Ecto neural progenitor cell (in vitro differentiated cells): Measurements from ENCODE around the gene GPR84.
A peak's percentile ranks its signal among the peaks of the same experiment; 100 is the strongest.

Source experiments
- DNase-seq: peaks from one replicate; pipeline ENCODE4 v3.0.0-alpha.2; 2018; ENCODE audit warnings: low spot score

GPR84 gene

DNA sequence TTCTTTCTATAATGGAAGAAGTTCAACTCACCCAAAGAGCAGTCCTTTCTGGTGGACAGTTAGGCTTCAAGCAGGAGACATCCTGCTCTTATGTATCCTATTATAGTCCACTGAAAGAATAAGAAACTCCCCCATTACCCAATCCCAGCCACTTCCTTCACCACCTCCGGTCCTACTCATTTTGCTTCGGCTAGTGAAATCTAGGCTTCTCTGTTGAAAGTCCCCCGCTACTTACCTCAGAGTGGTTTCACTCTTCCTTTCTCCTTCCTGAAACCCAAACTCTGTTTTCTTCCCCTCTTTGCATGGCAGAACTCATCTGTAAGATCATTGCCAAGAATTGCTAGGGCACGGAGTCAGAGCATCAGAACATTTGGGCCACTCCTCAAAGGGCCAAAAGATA is at the start of gene GPR84:
TSS of gene GPR84 (minus strand) at position 74 of the 400 bp plus-strand sequence. CDS start 635 bp downstream, outside the sequence.
- DNase-seq = no peak

DNA sequence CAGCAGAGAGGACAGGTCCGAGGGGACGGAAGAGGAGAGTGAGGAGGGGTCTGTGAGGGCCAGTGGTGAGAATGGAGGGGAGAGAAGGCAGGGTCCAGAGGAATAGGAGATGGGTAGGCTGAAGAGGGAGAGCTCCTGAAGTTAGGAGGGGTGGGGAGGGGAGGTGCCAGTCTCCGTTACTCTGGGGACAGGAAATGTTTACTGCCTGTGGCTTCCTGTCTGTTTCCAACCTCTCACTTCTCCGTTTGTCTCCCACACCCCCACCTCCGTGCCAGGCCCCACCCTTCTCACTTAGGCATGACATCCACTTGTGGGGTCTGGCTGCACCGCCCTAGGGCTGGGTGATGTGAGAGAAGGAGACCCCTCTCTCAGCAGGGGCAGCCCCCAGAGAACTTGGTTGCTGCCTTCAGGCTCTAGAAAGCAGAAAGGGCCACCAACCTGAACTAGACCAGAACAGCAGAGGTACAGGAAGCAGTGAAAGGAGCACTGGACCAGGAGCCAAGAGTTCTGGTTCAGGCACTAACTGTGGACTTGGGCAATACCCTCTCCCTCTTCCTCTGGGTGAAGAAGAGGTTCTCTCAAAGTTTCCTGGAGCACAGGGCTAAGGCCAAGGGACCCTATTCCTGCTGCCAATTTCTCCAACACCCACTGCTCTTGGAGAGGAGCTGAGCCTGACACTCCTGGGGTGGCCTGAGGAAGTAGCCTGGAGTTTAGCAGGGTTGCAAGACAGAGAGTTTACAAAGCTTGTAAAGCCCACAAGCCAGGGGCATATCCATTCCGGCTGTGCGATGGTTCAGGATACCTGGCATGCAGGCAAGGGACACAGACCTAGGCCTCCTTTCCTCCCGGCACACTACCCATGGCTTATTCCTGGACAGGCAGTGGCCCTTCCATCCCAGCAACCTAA is 49.3 kb upstream of the GPR84 start:
- DNase-seq = peak; percentile 45

DNA sequence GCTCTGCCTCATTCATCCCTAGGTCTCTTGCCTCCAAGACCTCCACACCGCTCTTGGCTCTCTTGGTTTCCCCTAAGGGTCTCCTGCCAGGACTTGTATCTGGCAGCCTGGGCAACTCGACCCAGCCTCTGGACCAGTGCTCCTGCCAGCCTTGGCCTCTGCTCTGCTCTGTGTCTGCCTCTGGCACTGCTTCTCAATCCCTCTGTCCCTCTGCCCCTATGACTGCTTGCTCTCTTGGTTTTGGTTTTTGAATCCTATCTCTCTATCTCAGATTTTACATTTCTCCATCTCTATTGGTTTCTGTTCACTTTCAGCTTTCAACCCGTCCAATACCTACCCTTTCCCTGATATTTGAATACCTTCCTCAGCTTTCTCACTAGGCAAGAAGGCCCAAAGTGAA is 48.5 kb upstream of the GPR84 start:
- no peak for DNase-seq

DNA sequence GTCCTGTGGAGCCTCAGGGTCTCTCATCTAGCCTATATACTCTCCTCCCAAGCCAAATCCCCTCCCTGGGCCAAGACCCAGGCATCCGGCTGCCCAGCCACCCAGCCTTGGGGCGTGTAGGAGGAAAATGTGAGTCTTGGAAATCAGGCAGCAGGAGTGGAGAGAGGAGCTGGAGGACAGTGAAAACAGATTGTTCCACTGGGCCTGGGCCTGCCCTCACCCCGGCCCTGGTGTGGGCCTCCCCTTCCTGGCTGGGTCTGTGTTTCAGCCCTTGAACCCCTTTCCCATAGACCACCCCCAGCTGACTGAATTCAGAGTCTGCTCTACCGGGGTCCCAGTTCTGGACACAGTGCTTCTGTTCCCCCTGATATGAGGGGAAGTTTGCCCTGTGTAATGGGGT is 48.1 kb upstream of the GPR84 start:
- no peak for DNase-seq

DNA sequence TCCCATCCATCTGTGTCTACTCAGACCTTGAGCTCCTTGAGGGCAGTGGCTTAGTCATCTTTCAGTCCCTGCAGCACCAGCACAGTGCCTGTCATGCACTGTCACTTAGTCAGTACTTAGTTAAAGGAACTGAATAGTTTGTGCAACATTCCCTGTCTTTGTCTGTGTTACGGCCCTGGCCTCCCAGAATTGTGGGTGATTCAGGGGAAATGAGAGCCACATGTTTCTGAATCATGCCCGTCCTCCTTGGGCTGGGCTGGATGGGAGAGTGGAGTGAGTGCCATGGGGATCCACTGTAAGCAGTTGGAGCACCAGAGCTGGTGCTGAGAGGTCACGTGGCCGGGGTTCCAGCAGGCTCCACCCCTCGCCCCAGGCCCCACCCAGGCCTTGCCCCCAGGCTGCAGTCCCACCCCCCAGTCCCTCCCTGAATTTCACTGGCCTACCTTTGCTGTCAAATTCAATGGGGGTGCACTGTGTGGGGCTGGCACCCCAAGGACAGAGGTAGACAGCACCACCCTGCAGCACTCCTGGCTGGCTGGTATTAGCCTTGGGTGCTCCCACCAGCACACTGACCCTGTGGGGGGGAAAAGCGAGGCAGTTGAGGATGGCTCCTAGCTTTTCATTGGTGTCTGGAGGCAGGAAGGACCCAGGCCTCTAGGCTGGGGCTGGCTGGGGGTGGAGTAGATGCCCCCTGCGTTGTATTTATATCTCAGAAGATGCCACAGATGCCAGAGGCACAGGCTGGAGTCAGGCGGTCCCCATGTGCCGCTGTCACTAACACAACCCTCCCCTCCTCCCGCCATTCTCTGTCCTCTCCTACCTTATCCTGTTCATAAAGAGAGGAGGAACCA is 47.3 kb upstream of the GPR84 start:
- DNase-seq = no peak

DNA sequence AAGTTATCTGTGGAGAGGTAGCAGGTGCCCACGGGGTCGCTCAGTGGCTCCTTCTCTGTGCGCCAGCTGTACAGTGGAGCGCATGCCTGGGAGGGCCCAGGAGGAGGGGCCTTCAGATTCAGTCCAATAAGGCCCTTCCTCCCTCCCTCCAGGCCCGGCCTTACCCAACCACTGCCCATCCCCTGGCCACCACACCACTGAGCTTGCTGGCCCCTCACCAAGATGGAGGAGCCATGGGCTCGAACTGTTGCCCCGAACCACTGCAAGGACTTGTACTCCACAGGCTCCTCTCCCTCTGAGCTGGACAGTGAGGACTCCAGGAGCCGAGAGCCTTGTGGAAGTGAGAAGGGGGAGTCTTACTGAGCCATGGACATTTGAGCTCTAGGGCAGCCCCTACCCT is 45.0 kb upstream of the GPR84 start:
- DNase-seq = no peak

DNA sequence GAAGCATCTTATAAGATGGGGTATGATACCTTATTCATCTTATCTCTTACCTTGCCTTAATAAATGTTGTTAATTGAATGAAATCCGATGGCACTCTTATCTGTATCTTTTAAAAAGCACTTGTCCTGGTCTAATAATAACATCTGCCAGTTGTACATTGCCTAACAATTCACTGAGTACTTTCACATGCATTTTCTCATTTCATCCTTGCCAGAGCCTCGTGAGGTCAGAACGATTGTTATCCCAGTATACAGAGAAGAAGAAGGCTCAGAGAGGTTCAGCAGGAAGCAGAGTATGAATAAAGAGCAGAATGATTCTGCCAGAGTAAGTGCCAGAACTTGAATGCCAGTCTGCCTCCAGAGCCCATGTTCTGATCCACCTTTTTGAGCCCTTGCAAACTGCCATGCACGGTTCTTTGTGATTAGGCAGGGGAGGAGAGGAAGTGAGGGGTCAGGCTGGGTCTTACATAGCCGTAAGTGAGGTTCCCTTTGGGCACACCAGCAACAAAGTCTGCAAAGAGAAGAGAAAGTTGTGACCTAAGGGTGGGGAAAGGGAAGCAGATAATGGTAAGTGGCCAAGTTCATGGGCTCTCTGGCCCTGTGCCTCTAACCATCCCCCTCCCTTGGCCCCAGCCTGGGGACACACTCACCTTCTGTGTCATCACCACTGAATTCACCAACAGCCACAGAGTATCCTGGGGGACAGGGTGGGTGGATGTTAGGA is 43.1 kb upstream of the GPR84 start:
- DNase-seq = no peak

DNA sequence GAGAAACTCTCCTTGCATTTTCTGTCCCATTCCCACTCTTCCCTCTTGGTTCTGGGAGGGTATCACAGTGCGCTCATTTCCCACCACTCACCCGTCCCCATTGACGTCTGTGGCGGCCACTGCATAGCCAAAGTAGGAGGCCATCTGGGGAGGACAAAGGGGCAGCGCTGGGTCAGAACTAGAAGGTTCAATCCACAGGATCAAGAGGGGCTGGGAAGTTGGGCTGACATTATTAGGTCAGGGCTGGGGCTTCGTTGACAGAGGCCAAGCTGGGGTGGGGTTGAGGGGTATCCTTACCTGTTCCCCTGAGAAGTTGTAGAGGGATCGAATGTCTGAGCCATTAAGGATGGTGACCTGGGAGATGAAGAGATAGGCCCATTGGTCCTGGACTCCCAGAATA is 41.3 kb upstream of the GPR84 start:
- no peak for DNase-seq

DNA sequence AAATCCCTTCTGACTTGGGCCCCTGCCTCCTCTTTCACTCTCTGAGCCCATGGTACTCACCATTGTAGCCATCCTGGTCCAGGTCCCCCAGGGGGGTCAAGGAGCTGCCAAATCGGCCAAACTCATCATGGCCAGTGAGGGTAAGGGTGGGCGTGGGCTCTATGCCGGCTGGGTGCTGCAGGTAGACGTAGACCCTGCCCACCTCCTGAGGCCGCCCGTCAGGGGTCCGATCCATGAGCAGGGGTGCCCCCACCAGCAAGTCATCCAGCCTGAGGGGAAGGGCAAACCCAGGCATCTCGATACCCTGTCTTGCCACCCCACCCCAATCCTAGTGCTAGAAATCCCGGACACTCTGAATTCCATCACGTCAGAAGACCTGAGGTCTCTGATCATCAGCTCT is 40.8 kb upstream of the GPR84 start:
- DNase-seq = peak; percentile 44

DNA sequence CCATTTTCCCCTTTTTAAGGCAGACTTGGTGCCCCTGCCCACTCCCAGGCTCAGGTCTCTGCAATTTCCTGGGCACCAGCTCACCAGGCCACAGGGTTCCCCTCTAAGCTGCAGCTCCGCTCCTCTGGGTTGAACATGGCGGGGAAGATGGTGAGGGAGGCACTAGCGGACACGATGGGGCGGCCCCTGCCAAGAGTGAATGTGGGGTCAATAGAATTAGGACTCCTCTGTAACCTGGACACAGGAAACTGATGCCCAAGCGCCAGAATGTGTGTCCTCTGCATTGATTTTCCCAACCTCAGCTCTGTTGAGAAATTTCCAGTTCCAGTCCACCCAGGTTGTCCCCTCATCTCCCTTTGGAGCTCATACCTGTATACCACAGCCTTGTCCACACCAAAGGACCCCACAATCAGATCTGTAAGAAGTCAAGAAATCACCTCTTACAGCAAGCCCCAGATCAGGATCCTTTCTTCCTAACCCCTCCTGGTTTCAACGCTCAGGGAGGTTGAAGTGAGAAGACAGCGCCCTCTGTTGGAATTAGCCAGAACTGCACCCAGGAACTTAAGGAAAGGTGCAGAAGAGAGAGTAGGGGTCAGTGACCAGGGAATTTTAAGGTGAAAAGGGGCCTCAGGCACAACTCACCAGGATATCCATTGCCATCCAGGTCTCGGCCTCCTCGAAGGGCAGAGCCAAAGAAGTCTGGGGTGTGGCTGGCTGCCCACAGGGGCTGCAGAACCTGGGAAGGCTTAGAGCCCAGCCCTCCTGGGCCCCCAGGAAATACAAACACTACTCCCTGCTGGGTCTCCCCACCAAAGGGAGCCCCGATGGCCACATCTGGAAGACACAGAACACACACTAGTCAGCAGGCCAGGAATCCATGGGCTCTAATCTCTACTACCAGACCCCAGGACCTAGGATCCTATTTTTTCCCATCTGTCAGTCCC is 40.0 kb upstream of the GPR84 start:
- DNase-seq = peak; percentile 83

DNA sequence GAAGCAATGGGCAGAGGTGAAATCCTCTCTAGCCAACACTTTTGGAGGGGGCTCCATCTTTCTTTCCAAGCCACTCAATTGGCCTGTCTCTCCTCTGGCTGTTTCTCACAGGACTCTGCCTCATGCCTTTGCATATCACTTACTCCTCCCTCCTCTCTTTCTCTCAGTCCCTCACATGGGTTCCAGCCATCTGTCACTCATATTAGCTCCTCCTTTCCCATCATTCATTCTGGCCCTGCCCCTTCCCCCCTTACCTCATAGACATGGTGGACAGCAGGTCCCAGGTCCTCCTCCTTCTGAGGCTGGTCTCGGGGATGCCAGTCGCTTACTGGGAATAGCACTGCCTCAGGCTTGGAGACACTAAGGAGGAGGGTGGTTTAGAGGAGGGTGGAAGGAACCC is 36.8 kb upstream of the GPR84 start:
- DNase-seq = no peak

DNA sequence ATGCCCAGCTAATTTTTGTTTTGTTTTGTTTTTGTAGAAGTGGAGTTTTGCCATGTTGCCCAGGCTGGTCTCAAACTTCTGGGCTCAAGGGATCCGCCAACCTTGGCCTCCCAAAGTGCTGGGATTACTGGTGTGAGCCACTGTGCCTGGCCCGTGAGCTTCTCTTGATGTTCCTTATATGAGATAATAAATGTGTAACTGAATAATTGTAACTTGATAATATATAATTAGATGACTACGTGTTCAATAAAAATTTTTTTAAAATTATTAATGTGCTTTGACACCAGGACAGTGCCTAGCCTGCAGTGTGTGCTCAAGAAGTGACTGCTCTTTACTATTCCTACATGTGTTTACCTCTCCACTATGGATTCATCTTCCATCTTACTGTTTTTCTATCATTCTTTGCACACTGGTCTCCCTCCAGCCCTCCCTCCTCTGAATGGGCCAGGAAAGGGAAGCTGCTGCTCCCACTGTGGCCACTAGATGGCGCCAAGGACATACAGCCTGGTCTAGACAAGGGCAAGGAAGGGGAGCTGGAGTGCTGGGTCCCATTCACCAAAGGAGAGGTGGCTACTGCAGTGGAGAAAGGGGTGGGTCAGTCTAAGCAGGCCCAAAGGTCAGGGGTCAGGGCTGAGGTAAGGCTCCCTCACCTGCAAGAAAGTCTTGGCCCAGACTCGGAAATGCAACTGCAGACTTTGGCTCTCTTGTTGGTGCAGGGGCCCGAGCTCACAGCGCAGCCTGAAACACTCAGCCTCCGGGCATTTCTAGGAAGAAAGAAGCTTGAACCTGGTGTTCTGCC is 34.9 kb upstream of the GPR84 start:
- peak; percentile 95 for DNase-seq

DNA sequence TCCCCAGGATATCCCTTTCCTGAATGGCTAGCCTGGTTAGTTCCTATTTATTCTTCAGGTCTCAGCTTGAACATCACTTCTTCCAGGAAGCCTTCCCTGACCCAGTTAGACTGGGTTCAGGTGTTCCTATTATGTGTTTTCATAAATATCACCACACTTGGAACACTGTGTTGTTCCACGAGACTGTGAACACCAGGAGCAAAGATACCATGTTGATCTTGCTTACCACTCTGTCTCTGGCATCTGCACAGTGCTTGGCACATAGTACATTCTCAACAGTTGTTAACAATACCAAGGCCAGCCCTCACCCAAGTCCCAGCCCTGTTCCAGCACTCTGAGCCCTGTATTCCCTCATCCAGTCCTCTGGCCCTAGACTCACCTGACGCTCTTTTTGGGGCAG is 33.9 kb upstream of the GPR84 start:
- DNase-seq = no peak

DNA sequence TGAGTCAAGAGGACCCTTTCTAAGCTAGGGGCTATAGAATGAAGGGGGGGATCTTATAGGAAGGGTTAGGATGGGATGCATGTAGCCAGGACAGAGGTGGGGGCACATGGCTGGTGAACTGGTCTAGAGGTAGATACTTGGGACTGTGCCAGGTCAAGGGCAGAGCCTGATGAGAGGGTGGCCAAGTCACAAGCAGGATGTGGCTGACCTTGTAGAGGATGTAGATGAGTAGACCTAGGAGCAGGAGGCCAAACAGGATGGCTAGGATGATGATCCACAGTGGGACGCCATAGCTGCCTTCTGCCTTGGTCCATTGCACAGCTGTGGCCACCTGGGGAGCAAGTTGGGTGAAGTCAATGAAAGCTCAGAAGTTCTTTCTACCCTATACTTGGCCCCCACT is 32.9 kb upstream of the GPR84 start:
- no peak for DNase-seq

DNA sequence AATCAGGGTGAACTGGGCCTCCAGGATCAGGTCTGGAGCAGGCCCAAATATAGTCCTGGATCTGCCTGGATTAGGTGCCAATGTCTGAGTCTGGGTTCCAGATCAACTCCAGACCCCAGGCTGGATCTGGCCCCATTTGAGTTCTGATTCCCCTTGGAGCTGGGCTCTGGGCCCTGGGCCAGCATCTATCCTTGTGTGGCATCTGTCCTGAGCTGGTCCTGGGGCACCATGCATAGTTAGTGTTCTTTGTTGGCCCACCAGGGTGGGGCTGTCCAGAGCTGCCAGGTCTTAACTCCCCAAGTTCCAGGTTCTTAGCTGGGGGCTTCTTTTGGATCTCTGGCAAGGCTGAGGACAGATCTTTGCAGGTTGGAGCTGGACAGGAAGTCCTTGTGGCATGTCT is 31.3 kb upstream of the GPR84 start:
- no peak for DNase-seq

DNA sequence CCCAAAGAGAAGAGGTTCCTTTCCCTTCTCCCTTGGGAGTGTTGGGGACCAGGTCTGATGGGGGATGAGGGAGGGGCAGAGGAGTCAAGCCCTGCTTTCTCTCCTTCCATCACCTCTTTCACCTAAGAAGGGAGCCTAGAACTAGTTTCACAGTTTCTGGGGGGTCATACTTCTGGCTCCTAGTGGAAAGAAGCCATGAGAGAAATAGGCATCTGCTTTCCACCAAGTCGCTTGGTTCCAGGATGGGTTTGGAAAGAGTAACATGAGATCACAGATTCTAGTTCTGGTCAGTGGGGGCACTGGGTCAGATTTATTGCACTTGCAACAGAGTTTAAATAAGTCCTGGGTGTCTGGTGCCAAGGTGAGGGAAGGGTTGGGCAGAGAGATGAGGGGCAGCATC is 30.7 kb upstream of the GPR84 start:
- no peak for DNase-seq

DNA sequence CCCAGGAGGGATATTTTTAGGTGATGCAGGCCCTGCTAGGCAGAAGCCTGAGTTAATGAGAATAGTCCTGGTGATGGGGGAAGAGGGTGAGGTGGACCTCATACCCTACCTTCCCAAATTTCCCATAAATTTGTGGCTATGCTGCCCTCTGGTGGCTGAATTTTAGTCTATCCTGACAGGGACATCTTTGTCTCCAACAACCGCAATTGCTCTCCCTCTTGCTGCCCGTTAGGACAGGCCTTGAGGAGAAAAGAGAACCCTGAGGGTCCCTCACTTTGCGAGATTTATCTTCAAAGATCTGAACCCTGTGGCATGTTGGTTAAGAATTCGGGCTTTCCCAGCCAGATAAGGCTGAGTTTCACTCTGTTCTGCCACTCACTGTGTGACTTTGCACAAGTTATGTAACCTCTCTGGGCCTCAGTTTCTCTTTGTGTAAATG is 30.0 kb upstream of the GPR84 start:
- DNase-seq = peak; percentile 76

DNA sequence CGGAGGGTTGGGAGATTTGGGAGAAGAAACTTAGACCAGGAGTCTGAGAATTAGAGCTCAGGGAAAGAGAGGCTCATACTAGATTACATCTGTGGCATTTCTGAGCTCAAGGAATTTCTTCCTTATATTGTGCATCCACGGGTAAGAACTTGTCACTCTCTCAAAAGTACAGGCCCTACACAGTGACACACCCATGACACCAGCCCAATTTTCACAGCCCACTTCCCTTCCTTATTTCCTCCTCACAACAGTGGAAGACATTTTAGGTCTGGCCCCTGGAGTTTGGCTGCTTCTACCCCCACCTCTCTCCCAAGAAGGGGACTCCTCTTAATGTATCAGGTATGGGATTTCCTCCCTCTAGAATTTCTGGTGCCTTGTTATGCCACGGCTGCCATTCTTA is 29.5 kb upstream of the GPR84 start:
- no peak for DNase-seq

DNA sequence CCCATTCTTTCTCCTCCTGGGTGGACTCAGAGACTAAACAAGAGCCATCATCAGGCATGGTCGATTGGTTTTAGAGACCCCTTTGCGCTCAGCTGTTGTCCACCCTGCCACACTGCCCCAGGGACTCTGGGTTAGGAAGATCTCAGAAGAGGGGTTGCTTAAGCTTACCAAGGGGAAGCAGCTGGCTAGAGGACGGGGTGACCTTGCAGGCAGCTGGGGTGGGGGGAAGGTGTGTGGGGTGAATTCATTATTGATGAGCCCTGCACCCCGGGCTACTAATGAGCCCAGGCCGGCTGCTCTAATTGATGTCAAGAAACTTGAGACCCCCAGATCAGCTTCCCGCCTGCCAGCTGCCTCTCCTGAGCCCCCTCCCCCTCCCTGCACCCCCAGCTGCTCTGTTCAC is 28.9 kb upstream of the GPR84 start:
- DNase-seq = no peak

DNA sequence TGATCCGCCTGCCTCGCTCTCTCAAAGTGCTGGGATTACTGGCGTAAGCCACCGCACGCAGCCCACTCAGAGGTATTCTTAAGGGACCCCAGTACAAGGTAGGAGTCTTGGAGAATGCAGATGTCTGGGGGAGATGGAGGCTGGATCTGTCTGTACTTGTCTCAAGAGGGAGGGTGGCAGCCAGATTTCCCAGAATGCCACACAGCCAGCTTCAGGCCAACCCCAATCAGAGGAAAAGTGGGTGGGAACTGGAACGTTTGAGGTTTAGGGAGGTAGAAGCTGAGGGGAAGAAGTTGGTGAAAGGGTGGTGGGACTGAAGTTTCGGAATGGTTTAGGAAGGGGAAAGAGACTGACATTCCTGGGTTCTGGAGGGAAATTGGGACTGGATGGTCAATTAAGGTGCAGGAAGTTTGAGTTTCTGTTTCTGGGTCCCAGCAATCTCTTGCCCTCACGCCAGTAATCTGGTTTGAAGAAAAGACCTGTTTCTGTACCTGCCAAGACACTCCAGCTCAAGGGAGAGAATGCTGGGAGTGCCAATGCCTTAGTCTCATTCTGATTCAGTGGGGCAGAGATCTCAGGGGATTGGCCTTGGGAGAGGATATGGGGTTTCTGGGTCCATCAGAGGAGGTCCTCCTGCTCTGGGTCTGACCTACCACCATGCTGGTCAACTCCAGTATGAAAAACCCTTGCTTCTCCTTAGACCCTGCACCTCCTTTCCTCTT is 28.4 kb upstream of the GPR84 start:
- no peak for DNase-seq
